Activated B cell treated with CpG ODN at 0.5 μM for 24 hours (primary cell): ENCODE measurements around the gene ZNF546. TPM values are rescaled to one million over a fixed set of nuclear protein-coding genes. Genes with fewer than 3 reads are reported as not detected.

ENCODE experiments used
- ATAC-seq: fragments of 200-7000 bp; cut with Tn5 transposase; one replicate; pipeline ENCODE4 v1.10.0; 2021; ENCODE audit warnings: low read depth, mild to moderate bottlenecking, moderate library complexity
- CTCF ChIA-PET: fragments of 350-600 bp; sonication (Branson Sonifier 250); formaldehyde crosslinking; loops from one replicate; lab custom pipeline; 2021; ENCODE audit warnings: antibody characterized with exemption; lab: Charles Lee
- POLR2A ChIA-PET: fragments of 350-600 bp; sonication (Branson Sonifier 250); formaldehyde crosslinking; loops from one replicate; lab custom pipeline; 2021; ENCODE audit warnings: antibody characterized with exemption; lab: Charles Lee
- DNase-seq: peaks from one replicate; pipeline ENCODE4 v3.0.0; 2022
- H3K27ac Mint-ChIP-seq: one replicate; pipeline ENCODE4 v1.8.0; 2020; ENCODE audit warnings: mixed read lengths
- H3K27me3 Mint-ChIP-seq: one replicate; pipeline ENCODE4 v1.8.0; 2021; ENCODE audit warnings: mixed read lengths
- H3K36me3 Mint-ChIP-seq: one replicate; pipeline ENCODE4 v1.8.0; 2021; ENCODE audit warnings: low read depth, mixed read lengths
- H3K4me1 Mint-ChIP-seq: one replicate; pipeline ENCODE4 v1.8.0; 2021; ENCODE audit warnings: mixed read lengths
- H3K4me3 Mint-ChIP-seq: one replicate; pipeline ENCODE4 v1.8.0; 2020; ENCODE audit warnings: mild to moderate bottlenecking, mixed read lengths
- H3K9me3 Mint-ChIP-seq: one replicate; pipeline ENCODE4 v1.8.0; 2020; ENCODE audit warnings: mixed read lengths
- intact Hi-C: fragments of 100-400 bp; cut with micrococcal nuclease; formaldehyde crosslinking; loops from one replicate; pipeline ENCODE4 v1.15.1; 2024
- total RNA-seq: library from RNA; stranded (reverse); gene quantifications from 2 replicates; pipeline ENCODE4 v1.2.3, GENCODE V29; 2022
- TF ChIP-seq, protein P1 (sequence below): fragments of 200-600 bp; IDR thresholded peaks from one replicate; pipeline ENCODE4 v1.8.0; 2022; ENCODE audit warnings: antibody characterized with exemption, mild to moderate bottlenecking

The ZNF546 gene
- total RNA-seq, 1 donor from 2014 or later, result 11.6 TPM

DNA sequence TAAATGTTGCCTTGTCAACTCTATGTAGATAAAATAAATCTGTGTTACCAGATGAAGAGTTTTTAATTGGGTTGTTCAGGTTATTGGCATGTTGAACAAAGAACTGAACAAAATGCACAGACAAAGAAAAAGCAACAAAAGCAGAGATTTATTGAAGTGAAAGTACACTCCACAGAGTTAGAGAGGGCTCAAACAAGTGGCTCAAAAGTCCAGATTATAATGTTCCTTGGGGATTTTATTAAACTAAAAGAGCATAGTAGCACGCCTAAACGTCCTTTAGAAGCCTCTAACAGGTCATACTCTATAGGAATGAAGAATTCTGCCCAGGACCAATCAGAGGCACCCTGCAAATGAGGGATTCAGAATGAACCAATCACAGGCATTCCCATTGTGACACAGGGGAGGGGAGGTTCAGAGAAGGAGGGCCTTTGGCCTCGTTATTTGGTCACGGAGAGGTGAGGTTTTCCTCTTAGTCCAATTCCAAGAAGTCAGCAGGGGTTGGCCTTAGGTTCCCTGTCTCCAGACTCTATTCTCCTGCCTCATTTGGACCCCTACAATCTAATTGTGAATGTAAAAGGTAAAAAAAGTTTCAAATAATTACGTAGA, 13.1 kb upstream of the ZNF546 start:
- ChIA-PET POLR2A (interaction anchor here (0.7 kb wide), 1 partner anchor 36 kb away, joined by 5 read pairs; no protein-coding TSS in a partner anchor), CTCF (no interaction called here)
- Mint-ChIP-seq H3K27ac (no peak overlapping the region), H3K27me3 (no peaks in the 10 kb centered on the region), H3K4me3 (no peak overlapping the region), H3K4me1 (peaks cover 2% of the 10 kb centered on the region), H3K36me3 (peaks cover 62% of the 10 kb centered on the region), H3K9me3 (peaks cover 25% of the 10 kb centered on the region)
- DNase-seq (no peak), ATAC-seq (no peak)
- TF ChIP-seq, protein P1, sequence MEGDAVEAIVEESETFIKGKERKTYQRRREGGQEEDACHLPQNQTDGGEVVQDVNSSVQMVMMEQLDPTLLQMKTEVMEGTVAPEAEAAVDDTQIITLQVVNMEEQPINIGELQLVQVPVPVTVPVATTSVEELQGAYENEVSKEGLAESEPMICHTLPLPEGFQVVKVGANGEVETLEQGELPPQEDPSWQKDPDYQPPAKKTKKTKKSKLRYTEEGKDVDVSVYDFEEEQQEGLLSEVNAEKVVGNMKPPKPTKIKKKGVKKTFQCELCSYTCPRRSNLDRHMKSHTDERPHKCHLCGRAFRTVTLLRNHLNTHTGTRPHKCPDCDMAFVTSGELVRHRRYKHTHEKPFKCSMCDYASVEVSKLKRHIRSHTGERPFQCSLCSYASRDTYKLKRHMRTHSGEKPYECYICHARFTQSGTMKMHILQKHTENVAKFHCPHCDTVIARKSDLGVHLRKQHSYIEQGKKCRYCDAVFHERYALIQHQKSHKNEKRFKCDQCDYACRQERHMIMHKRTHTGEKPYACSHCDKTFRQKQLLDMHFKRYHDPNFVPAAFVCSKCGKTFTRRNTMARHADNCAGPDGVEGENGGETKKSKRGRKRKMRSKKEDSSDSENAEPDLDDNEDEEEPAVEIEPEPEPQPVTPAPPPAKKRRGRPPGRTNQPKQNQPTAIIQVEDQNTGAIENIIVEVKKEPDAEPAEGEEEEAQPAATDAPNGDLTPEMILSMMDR, result no peak
- intact Hi-C loops, result no loop called here

DNA sequence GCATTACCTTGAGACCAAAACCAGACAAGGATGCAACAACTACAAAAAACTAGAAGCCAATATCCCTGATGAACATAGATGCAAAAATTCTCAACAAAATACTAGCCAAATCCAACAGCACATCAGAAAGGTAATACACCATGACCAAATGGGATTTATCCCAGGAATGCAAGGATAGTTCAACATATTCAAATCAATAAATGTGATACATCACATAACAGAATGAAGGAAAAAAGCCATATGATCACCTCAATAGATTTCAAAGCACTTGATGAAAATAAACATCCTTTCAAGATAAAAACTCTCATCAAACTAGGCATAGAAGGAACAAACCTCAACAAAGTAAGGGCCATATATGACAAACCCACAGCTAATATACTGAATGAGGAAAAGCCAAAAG, 10.2 kb upstream of the ZNF546 start:
- Mint-ChIP-seq H3K27ac (no peak overlapping the region), H3K9me3 (peaks cover 25% of the 10 kb centered on the region), H3K36me3 (peaks cover 35% of the 10 kb centered on the region), H3K4me3 (no peak overlapping the region), H3K27me3 (no peaks in the 10 kb centered on the region), H3K4me1 (peaks cover 13% of the 10 kb centered on the region)
- no peak for DNase-seq
- no peak for ATAC-seq
- ChIA-PET CTCF (interaction anchor here (1.3 kb wide), 1 partner anchor 16 kb away, joined by 3 read pairs; no protein-coding TSS in a partner anchor), POLR2A (no interaction called here)
- intact Hi-C loops, result no loop called here
- TF ChIP-seq, protein P1, result no peak

DNA sequence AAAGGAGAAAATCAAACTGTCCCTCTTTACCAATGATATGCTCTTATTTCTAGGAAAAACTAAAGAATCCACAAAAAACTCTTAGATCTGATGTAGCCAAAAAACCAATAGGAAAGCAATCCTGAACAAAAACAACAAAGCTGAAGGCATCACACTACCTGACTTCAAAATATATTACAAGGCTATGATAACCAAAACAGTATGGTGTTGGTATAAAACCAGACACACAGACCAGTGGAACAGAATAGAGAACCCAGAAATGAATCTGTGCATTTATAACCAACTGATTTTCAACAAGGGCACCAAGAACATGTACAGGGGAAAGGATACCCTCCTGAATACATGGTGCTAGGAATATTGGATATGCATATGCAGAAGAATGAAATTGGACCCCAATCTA, 9.7 kb upstream of the ZNF546 start:
- Mint-ChIP-seq H3K4me3 (no peak overlapping the region), H3K4me1 (peaks cover 13% of the 10 kb centered on the region), H3K27me3 (no peaks in the 10 kb centered on the region), H3K27ac (no peak overlapping the region), H3K36me3 (peaks cover 31% of the 10 kb centered on the region), H3K9me3 (peaks cover 25% of the 10 kb centered on the region)
- ATAC-seq (no peak), DNase-seq (no peak)
- CTCF ChIA-PET, result no interaction called here
- intact Hi-C loops, result no loop called here
- TF ChIP-seq, protein P1, result no peak
- POLR2A ChIA-PET, result interaction anchor here (0.7 kb wide), 1 partner anchor 9 kb away, joined by 4 read pairs; no protein-coding TSS in a partner anchor

DNA sequence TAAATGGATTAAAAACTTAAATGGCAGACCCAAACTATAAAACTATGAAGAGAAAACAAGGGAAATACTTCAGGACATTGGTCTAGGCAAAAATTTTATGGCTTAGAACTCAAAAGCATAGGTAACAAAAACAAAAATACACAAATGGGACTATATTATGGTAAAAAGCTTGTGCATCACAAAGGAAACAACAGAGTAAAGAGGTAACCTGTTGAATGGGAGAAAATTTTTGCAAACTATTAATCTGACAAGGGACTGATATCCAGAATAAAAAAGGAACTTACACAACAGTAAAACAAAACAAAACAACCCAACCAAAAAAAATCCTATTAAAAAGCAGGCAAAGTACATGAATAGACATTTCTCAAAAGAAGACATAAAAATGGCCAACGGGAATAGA, 9.3 kb upstream of the ZNF546 start:
- H3K27ac Mint-ChIP-seq, result no peak overlapping the region
- no peak for DNase-seq
- no peak overlapping the region for H3K4me3 Mint-ChIP-seq
- CTCF ChIA-PET, result no interaction called here
- H3K4me1 Mint-ChIP-seq, result peaks cover 13% of the 10 kb centered on the region
- H3K36me3 Mint-ChIP-seq, result peaks cover 26% of the 10 kb centered on the region
- H3K9me3 Mint-ChIP-seq, result peaks cover 23% of the 10 kb centered on the region
- intact Hi-C loops, result no loop called here
- TF ChIP-seq, protein P1, result no peak
- POLR2A ChIA-PET, result interaction anchor here (0.7 kb wide), 1 partner anchor 9 kb away, joined by 4 read pairs; no protein-coding TSS in a partner anchor
- ATAC-seq, result no peak
- H3K27me3 Mint-ChIP-seq, result no peaks in the 10 kb centered on the region

DNA sequence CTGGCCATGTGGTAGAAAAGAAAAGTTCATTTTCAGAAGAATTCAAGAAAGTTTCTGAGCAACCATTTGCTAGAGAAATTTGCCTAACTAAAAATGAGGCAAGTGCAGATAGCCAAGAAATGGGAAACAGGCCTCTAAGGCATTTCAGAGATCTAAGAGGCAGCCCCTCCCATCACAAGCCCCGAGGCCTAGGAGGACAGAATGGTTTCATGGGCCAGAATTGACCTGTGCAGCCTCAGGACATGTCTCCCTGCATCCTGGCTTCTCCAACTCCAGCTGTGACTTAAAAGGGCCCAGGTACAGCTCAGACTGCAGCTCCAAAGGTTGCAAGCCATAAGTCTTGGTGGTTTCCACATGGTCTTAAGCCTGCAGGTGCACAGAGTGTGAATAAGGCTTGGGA, 3.3 kb upstream of the ZNF546 start:
- intact Hi-C loops, result no loop called here
- Mint-ChIP-seq H3K4me3 (no peak overlapping the region), H3K4me1 (peaks cover 46% of the 10 kb centered on the region), H3K27me3 (no peaks in the 10 kb centered on the region), H3K36me3 (peaks cover 11% of the 10 kb centered on the region), H3K9me3 (no peaks in the 10 kb centered on the region), H3K27ac (no peak overlapping the region)
- ChIA-PET POLR2A (interaction anchor here (1.0 to 2.1 kb wide), 2 partner anchors 23 to 51 kb away, joined by 9 to 14 read pairs; partner anchors contain the start of gene PSMC4), CTCF (no interaction called here)
- ATAC-seq (no peak), DNase-seq (no peak)
- TF ChIP-seq, protein P1, result no peak
